Measurements from ENCODE around the gene CATSPERZ. TPM values are rescaled to one million over a fixed set of nuclear protein-coding genes. Genes with fewer than 3 reads are reported as not detected.

CATSPERZ gene
- total RNA-seq, 1 experiment from 2014 or later, result 0.59 TPM

DNA sequence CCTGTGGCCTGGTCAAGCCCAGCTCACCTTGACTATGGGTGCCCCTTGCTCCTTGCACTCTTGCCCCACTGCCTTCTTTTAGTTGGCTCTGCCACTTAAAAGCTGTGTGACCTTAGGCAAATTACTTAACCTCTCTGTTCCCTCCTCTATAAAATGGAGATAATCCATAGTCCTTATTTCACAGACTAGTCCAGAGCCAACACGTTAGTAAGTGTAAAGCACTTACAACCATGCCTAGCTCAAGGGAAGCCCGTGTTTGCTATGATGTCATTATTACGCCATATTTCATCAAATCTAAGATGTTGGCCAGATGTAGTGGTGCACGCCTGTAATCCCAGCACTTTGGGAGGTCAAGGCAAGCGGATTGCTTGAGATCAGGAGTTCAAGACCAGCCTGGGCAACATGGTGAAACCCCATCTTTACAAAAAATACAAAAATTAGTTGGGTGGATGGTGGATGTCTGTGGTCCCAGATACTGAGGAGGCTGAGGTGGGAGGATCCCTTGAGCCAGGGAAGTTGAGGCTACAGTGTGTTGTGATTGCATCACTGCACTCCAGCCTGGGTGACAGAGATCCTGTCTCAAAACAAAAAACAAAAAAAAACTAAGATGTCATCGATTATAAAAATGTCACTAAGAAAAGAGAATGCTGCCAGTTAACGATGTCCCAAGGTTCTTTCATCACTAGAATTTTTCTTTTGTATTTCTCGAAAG is 37.5 kb downstream of the CATSPERZ start:
- no peak for DNase-seq (ENCODE audit: extremely low read depth, low read depth)

GRCh38 chr11:64338716-64339115 is 38.6 kb downstream of the CATSPERZ start:
- no peak for DNase-seq (ENCODE audit: extremely low read depth, low read depth)

DNA sequence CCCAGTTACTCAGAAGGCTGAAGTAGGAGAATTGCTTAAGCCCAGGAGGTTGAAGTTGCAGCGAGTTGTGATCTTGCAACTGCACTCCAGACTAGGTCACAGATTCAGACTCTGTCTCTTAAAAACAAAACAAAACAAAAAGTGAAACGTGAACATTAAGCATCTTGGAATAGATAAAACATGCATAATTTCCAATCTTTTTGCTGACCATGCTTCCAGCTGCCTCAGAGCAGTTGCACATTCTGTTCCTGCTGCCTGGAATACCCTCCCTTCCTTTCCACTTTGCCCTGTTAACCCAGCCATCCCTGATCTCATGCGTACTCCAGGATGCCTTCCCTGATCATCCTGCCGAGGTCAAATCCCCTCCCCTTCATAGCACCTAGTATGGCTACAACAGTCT is 39.1 kb downstream of the CATSPERZ start:
- no peak for DNase-seq (ENCODE audit: extremely low read depth, low read depth)

GRCh38 chr11:64339754-64340408 is 39.7 kb downstream of the CATSPERZ start, which contains the start of gene CCDC88B:
Gene CCDC88B, plus strand, starts transcription at chr11:64340204. Its CDS starts 63 bp downstream, at chr11:64340267.
- DNase-seq (ENCODE audit: extremely low read depth, low read depth), result no peak

- DNase-seq (ENCODE audit: extremely low read depth, low read depth), result no peak
Measured at GRCh38 chr11:64340671-64341335, 40.6 kb downstream of the CATSPERZ start.

DNA sequence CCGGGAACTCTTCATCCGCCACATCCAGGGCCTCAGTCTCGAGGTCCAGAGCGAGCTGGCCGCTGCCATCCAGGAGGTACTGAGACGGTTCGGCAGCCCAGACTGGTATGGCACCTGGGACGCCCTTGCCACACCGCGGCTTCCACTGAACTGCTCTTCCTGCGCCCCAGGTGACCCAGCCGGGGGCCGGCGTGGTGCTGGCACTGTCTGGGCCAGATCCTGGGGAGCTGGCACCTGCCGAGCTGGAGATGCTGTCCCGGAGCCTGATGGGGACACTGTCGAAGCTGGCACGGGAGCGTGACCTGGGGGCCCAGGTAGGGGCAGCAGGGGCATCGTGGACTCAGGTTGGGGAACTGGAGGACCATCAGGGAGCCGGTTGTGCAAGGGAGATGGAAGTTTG is 41.3 kb downstream of the CATSPERZ start:
- no peak for DNase-seq (ENCODE audit: extremely low read depth, low read depth)

GRCh38 chr11:64341851-64342791 is 42.0 kb downstream of the CATSPERZ start:
- DNase-seq (ENCODE audit: extremely low read depth, low read depth), result peak; percentile 84

- no peak for DNase-seq (ENCODE audit: extremely low read depth, low read depth)
Measured at GRCh38 chr11:64342869-64343745, 42.9 kb downstream of the CATSPERZ start.

GRCh38 chr11:64343767-64344559 is 43.8 kb downstream of the CATSPERZ start:
- no peak for DNase-seq (ENCODE audit: extremely low read depth, low read depth)

DNA sequence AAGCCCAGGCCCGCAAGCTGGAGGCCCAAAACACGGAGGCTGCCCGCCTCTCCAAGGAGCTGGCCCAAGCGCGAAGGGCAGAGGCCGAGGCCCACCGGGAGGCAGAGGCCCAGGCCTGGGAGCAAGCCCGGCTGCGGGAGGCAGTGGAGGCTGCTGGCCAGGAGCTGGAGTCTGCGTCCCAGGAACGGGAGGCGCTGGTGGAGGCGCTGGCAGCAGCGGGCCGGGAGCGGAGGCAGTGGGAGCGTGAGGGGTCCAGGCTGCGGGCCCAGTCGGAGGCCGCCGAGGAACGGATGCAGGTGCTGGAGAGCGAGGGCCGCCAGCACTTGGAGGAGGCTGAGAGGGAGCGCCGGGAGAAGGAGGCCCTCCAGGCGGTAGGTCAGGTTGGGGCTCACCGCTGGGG is 44.6 kb downstream of the CATSPERZ start:
- no peak for DNase-seq (ENCODE audit: extremely low read depth, low read depth)

GRCh38 chr11:64347193-64347867 is 47.2 kb downstream of the CATSPERZ start:
- DNase-seq (ENCODE audit: extremely low read depth, low read depth), result no peak

DNA sequence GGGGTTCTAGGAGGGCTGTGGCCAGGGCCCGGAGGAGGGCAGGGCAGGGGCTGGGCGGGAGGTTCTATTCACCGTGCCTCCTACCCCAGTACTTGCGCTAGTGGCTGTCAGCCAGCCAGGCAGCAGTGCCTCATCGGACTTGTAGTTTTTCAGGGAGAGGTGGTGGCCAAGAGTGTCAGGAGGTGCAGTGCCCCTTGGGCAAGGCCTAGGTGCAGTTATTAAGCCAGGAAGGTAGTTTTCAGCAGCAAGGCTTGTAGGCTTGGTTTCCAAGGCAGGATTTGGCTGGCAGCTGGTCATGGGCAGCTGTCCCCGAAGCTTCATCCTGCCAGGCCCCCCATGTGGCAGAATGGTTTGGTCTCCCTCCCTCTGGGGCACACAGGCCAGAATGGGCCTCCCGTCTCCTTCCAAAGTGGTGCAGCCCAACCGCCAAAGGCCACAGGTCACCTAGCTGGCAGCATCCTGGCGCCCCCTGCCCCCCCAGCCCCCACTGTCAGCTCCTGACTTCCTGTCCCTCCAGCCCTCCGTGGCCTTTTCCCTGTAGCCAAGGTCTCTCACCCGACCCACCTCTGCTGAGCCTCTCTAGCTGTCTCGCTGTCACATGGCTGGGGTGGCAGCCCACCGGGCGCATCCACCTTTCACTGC is 48.3 kb downstream of the CATSPERZ start:
- DNase-seq (ENCODE audit: extremely low read depth, low read depth), result no peak

DNA sequence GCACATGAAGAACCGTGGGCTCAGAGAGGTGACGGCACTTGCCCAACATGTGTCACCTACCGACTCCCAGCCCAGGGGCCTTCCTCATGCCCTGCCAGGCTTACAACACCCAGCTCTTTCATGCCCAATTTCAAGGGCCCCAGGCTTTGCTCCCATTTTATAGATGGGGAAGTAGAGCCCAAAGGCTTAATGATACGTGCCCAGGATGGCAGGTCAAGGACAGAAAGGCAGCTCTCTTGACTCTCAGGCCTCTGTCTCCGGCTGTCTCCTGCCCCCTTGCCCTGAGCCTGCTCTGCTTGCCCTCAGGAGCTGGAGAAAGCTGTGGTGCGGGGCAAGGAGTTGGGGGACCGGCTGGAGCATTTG is 48.8 kb downstream of the CATSPERZ start:
- DNase-seq (ENCODE audit: extremely low read depth, low read depth), result no peak

DNA sequence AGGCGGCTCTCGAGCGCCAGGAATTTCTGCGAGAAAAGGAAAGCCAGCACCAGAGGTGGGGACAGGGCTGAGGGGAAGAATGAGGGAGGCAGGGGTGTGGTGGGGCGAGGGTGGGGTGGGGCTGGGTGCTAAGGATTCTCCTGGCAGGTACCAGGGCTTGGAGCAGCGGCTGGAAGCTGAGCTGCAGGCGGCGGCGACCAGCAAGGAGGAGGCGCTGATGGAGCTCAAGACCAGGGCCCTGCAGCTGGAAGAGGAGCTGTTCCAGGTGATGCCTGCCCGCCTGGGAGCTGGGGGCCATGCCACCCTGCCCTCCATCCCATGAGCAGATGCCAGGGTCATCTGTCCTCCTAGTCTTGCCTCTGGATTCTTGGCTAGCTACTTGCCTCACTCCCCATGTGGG is 49.2 kb downstream of the CATSPERZ start:
- DNase-seq (ENCODE audit: extremely low read depth, low read depth), result no peak

DNA sequence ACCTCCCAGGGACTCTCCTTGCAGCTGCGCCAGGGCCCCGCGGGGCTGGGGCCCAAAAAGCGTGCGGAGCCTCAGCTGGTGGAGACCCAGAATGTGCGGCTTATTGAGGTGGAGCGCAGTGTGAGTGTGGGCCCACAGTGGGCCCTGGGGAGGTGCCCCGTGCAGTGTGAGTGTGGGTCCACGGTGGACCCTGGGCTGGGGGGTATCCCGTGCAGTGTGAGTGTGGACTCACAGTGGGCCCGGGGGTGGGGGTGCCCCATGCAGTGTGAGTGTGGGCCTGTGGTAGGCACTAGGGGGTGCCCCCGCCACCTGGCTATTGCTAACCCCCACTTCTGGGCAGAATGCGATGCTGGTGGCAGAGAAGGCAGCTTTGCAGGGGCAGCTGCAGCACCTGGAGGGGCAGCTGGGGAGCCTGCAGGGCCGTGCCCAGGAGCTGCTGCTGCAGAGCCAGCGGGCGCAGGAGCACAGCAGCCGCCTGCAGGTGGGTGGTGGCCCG is 51.0 kb downstream of the CATSPERZ start:
- no peak for DNase-seq (ENCODE audit: extremely low read depth, low read depth)

GRCh38 chr11:64352099-64352994 is 52.2 kb downstream of the CATSPERZ start:
- DNase-seq (ENCODE audit: extremely low read depth, low read depth), result no peak

All from NCI-H460 (cell line).